Uterus (tissue), 4 donors: ENCODE data around the gene MBNL3. TPM values are rescaled to one million over a fixed set of nuclear protein-coding genes. Genes with fewer than 3 reads are reported as not detected.

ENCODE experiments used
- DNase-seq, 2 donors: peaks; one replicate each; pipeline ENCODE4 v3.0.0-alpha.2; 2019 to 2020
- H3K27ac ChIP-seq, 2 donors: fragments of 200-600 bp; sonication (generic); 1 replicate in 1 of 2; 2 replicates in 1 of 2; pipeline ENCODE4 v1.5.1; 2016 to 2018
- H3K27me3 ChIP-seq, 2 donors: fragments of 200-600 bp; sonication (generic); one replicate each; pipeline ENCODE4 v1.5.1; 2018 to 2019; ENCODE audit warnings: control low read depth in 1 of 2
- H3K36me3 ChIP-seq, 2 donors: fragments of 200-600 bp; sonication (generic); one replicate each; pipeline ENCODE4 v1.5.1; 2019; ENCODE audit warnings: control low read depth in 1 of 2
- H3K4me1 ChIP-seq, 2 donors: fragments of 200-600 bp; sonication (generic); one replicate each; pipeline ENCODE4 v1.5.1; 2018 to 2019; ENCODE audit warnings: control low read depth in 1 of 2
- H3K4me3 ChIP-seq, 2 donors: fragments of 200-600 bp; sonication (generic); 1 replicate in 1 of 2; 2 replicates in 1 of 2; pipeline ENCODE4 v1.5.1; 2018 to 2019; ENCODE audit warnings: mild to moderate bottlenecking in 1 of 2
- H3K9me3 ChIP-seq, 2 donors: fragments of 200-600 bp; sonication (generic); one replicate each; pipeline ENCODE4 v1.5.1; 2019; ENCODE audit warnings: control low read depth in 1 of 2
- CTCF ChIP-seq, 4 experiments: fragments of 200-600 bp in 2 of 4; fragments of 450-650 bp in 2 of 4; sonication (generic) in 2 of 4; IDR thresholded peaks; one replicate each; pipeline ENCODE4 v1.5.1; 2016 to 2019; ENCODE audit warnings: antibody characterized with exemption in 4 of 4, mild to moderate bottlenecking in 2 of 4, moderate library complexity in 1 of 4
- POLR2A ChIP-seq, 2 donors: fragments of 450-650 bp; IDR thresholded peaks; one replicate each; pipeline ENCODE4 v1.6.1; 2016; ENCODE audit warnings: antibody characterized with exemption in 2 of 2, mild to moderate bottlenecking in 1 of 2, moderate library complexity in 1 of 2
- intact Hi-C: fragments of 100-400 bp; cut with DNase I; formaldehyde crosslinking; loops from one replicate; pipeline ENCODE4 v1.15.1; 2023; ENCODE audit warnings: low total_unique reads
- total RNA-seq, 4 donors: library from RNA; depleted of rRNA in 3 of 4; stranded (reverse); fragments of >200 nt in 3 of 4; gene quantifications; one replicate each; pipeline versions ENCODE4 v1.1.0 to v1.2.4, GENCODE V29; 2014 to 2023
- donor health status: DM: yes; HTN: yes; CAD: no.

MBNL3 gene
- total RNA-seq, 4 donors from 2014 or later: 13.2 to 90.2 (median 32.3) TPM

GRCh38 chrX:132481449-132481848 is 7.4 kb downstream of the MBNL3 start:
- peak overlapping the region; percentile 63 to 74 for H3K27ac ChIP-seq
- no peak for TF ChIP-seq POLR2A (IDR thresholded peaks at IDR 0.05)
- TF ChIP-seq CTCF (IDR thresholded peaks at IDR 0.05): no peak
- peaks cover 0 to 12% of the 10 kb centered on the region in 2 donors for H3K4me1 ChIP-seq
- DNase-seq: no peak
- H3K9me3 ChIP-seq: no peaks in the 10 kb centered on the region
- no peak overlapping the region for H3K4me3 ChIP-seq
- H3K27me3 ChIP-seq: no peaks in the 10 kb centered on the region
- intact Hi-C loops: no loop called here
- no peaks in the 10 kb centered on the region for H3K36me3 ChIP-seq

- DNase-seq: peak; percentile 24 to 51
- H3K9me3 ChIP-seq: no peaks in the 10 kb centered on the region
- H3K4me3 ChIP-seq: peak overlapping the region in 1 of 2 donors; percentile 21
- intact Hi-C loops: no loop called here
- peaks cover 0 to 12% of the 10 kb centered on the region in 2 donors for H3K4me1 ChIP-seq
- H3K27ac ChIP-seq: peak overlapping the region; percentile 63 to 74
- no peak for TF ChIP-seq POLR2A (IDR thresholded peaks at IDR 0.05)
- TF ChIP-seq CTCF (IDR thresholded peaks at IDR 0.05): no peak
- H3K27me3 ChIP-seq: no peaks in the 10 kb centered on the region
- H3K36me3 ChIP-seq: no peaks in the 10 kb centered on the region
Observed at GRCh38 chrX:132480581-132481203, 8.1 kb downstream of the MBNL3 start.

GRCh38 chrX:132474544-132475248 is 14.1 kb downstream of the MBNL3 start:
- H3K27me3 ChIP-seq: no peaks in the 10 kb centered on the region
- DNase-seq: no peak
- H3K4me1 ChIP-seq: no peaks in the 10 kb centered on the region
- H3K4me3 ChIP-seq: no peak overlapping the region
- no peak for TF ChIP-seq CTCF (IDR thresholded peaks at IDR 0.05)
- TF ChIP-seq POLR2A (IDR thresholded peaks at IDR 0.05): no peak
- no peaks in the 10 kb centered on the region for H3K9me3 ChIP-seq
- intact Hi-C loops: no loop called here
- no peaks in the 10 kb centered on the region for H3K36me3 ChIP-seq
- H3K27ac ChIP-seq: peak overlapping the region in 1 of 2 donors; percentile 48

- Histone ChIP-seq H3K4me1 (no peaks in the 10 kb centered on the region), H3K27ac (no peak overlapping the region), H3K27me3 (no peaks in the 10 kb centered on the region), H3K36me3 (no peaks in the 10 kb centered on the region), H3K4me3 (no peak overlapping the region), H3K9me3 (no peaks in the 10 kb centered on the region)
- TF ChIP-seq POLR2A (IDR thresholded peaks at IDR 0.05): no peak
- TF ChIP-seq CTCF (IDR thresholded peaks at IDR 0.05): no peak
- DNase-seq: no peak
- intact Hi-C loops: no loop called here
Observed at GRCh38 chrX:132472397-132472796, 16.4 kb downstream of the MBNL3 start.

GRCh38 chrX:132470831-132471230 is 18.0 kb downstream of the MBNL3 start:
- no peaks in the 10 kb centered on the region for H3K4me1 ChIP-seq
- intact Hi-C loops: no loop called here
- no peak overlapping the region for H3K4me3 ChIP-seq
- no peaks in the 10 kb centered on the region for H3K27me3 ChIP-seq
- H3K36me3 ChIP-seq: no peaks in the 10 kb centered on the region
- no peaks in the 10 kb centered on the region for H3K9me3 ChIP-seq
- DNase-seq: no peak
- TF ChIP-seq POLR2A (IDR thresholded peaks at IDR 0.05): no peak
- TF ChIP-seq CTCF (IDR thresholded peaks at IDR 0.05): no peak
- H3K27ac ChIP-seq: no peak overlapping the region
